IPS-20b (cell line): Measurements from ENCODE around the gene FBXO27.

ENCODE experiments used
- H3K27ac ChIP-seq: one replicate; pipeline ENCODE4 v1.5.1; 2013; ENCODE audit warnings: low read length
- H3K27me3 ChIP-seq: 2 replicates; pipeline ENCODE4 v1.6.1; 2013; ENCODE audit warnings: mild to moderate bottlenecking, low read length, inconsistent platforms; ENCODE audit not compliant: insufficient read depth
- H3K36me3 ChIP-seq: 2 replicates; pipeline ENCODE4 v1.6.1; 2013; ENCODE audit warnings: low read depth, mild to moderate bottlenecking, inconsistent platforms, low read length, moderate library complexity; ENCODE audit not compliant: insufficient read depth
- H3K4me1 ChIP-seq: 2 replicates; pipeline ENCODE4 v1.6.1; 2013; ENCODE audit warnings: mild to moderate bottlenecking, control low read depth, inconsistent platforms, low read length, moderate library complexity; ENCODE audit not compliant: insufficient read depth
- H3K4me3 ChIP-seq: 2 replicates; pipeline ENCODE4 v1.5.1; 2013; ENCODE audit warnings: mild to moderate bottlenecking, low read length, inconsistent platforms
- H3K9ac ChIP-seq: 2 replicates; pipeline ENCODE4 v1.6.1; 2013; ENCODE audit warnings: low read depth, mild to moderate bottlenecking, inconsistent platforms, low read length, moderate library complexity
- H3K9me3 ChIP-seq: 2 replicates; pipeline ENCODE4 v1.6.1; 2013; ENCODE audit warnings: mild to moderate bottlenecking, low read depth, low read length, inconsistent platforms; ENCODE audit not compliant: insufficient read depth

Gene FBXO27

DNA sequence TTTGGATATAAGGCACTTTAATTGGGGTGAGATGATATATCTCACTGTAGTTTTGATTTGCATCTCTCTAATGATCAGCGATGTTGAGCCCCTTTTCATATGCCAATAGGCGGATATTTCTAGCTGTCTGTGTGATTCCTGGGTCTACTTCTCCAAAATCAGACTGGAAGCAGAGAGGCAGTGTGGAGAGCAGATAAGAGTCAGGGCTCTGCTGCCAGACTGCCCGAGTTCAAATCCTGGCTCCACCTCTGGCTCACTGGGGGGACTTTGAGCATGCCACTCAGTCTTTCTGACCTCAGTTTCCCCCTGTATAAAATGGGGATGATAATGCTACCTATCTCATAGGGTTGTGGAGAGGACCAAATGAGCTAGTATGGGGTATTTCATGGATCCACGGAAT is 27.8 kb upstream of the FBXO27 start:
- H3K4me3 ChIP-seq: no peak overlapping the region
- H3K4me1 ChIP-seq: no peaks in the 10 kb centered on the region
- H3K36me3 ChIP-seq: no peaks in the 10 kb centered on the region
- H3K9me3 ChIP-seq: no peaks in the 10 kb centered on the region
- H3K9ac ChIP-seq: no peak overlapping the region
- H3K27me3 ChIP-seq: no peaks in the 10 kb centered on the region
- no peak overlapping the region for H3K27ac ChIP-seq

DNA sequence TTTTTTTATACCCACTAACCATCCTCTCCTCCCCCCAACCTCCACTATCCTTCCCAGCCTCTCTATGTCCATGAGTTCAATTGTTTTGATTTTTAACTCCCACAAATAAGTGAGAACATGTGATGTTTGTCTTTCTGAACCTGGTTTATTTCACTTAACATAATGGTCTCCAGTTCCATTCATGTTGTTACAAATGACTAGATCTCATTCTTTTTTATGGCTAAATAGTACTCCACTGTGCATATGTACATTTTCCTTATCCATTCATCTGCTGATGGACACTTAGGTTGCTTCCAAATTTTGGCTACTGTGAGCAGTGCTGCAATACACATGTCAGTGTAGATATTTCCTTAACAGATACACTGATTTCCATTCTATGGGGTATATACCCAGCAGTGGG is 27.0 kb upstream of the FBXO27 start:
- Histone ChIP-seq H3K4me1 (no peaks in the 10 kb centered on the region), H3K4me3 (no peak overlapping the region), H3K36me3 (no peaks in the 10 kb centered on the region), H3K9me3 (no peaks in the 10 kb centered on the region), H3K27ac (no peak overlapping the region), H3K9ac (no peak overlapping the region), H3K27me3 (no peaks in the 10 kb centered on the region)

DNA sequence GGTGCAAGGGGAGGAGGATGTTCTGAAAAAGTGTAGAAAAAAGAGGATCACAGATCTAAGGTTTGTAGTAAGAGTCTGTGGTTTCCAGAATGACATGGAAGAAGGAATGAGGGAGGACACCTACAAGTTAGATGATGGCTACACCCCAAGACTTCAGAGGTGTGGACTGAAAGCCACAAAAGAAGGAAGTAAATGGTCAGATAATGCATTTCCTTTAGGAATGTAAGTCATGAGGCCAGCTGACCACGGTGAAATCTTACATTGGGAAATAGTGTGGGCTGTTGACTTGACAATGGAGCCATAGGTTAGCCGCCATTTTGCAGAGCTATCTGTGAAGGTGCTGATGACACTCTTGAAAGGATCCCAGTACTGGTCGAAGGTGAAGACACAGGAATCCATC is 25.3 kb upstream of the FBXO27 start:
- Histone ChIP-seq H3K4me3 (no peak overlapping the region), H3K9me3 (no peaks in the 10 kb centered on the region), H3K9ac (no peak overlapping the region), H3K4me1 (no peaks in the 10 kb centered on the region), H3K36me3 (no peaks in the 10 kb centered on the region), H3K27me3 (no peaks in the 10 kb centered on the region), H3K27ac (no peak overlapping the region)

DNA sequence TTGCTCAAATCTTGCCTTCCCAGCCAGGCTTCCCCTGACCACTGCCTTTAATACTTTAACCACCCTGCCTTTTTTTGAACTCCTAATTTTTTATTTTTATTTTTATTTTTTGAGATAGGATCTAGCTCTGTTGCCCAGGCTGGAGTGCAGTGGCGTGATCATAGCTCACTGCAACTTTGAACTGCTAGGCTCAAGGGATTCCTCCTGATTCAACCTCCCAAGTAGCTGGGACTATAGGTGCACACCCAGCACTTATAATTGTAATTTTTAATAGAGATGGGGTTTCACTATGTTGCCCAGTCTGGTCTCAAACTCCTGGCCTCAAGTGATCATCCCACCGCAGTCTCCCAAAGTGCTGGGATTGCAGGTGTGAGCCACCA is 21.7 kb upstream of the FBXO27 start:
- no peak overlapping the region for H3K9ac ChIP-seq

DNA sequence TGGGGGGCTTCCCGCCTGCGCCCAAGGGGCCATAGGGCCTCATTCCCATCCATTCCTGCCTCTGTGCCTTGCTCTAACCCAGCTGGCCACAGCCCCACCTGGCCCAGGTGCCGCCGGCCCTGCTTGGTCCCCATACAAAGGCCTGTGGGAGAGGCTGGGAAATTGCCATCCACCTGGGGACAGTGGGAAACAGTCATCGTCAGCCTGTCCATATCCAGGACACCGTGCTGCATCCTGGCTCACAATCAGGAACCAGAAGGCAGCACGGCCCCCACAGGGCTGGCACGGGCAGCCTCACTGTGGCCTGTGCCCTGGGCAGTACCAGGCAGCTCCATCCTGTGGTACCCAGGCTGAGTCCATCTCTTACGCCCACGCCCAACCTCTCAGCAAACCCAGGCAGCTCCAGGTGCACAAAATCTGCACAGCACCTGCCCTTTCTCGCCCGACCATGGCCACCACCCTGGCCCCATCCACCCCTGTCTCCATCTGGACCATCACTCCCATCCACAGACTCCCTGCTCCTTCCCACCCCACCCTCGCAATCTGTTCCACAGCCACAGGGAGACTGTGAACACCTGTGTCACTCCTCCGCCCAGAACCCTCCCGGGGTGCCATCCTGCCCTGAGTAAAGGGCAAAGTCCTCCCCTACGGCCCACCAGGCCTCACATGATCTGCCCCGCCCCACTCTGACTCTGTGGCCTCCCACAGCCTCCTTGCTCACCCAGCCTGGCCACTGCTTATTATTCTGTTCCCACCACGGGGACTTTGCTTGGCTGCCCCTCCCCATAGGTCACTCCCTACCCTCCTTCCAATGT is 21.1 kb upstream of the FBXO27 start:
- no peak overlapping the region for H3K4me3 ChIP-seq
- H3K27me3 ChIP-seq: no peaks in the 10 kb centered on the region
- H3K9me3 ChIP-seq: no peaks in the 10 kb centered on the region
- no peaks in the 10 kb centered on the region for H3K4me1 ChIP-seq
- no peak overlapping the region for H3K9ac ChIP-seq
- H3K36me3 ChIP-seq: no peaks in the 10 kb centered on the region
- no peak overlapping the region for H3K27ac ChIP-seq

More for the DNA sequence above, 21.7 kb upstream of the FBXO27 start:
- H3K9me3 ChIP-seq: no peaks in the 10 kb centered on the region
- no peaks in the 10 kb centered on the region for H3K4me1 ChIP-seq
- no peak overlapping the region for H3K27ac ChIP-seq
- no peaks in the 10 kb centered on the region for H3K27me3 ChIP-seq
- H3K4me3 ChIP-seq: no peak overlapping the region
- H3K36me3 ChIP-seq: no peaks in the 10 kb centered on the region

DNA sequence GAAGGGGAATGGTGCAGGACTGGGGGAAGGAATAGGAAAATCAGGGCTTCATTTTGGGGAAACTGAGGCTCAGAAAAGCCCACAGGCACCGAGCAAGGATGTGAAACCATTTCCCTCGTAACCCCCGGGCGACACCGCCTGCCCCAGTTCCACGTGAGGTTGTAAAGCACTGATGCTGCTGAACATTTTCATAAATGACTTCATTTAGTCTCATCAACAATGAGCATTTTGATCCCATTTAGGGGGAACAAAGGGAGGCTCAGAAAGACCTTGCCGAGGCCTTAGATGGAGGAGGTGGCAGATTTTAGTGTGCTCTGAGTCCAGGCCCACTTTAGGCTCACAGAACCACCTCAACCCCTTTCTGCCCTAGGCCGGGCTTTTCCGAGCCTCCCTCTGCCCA is 20.5 kb upstream of the FBXO27 start:
- H3K36me3 ChIP-seq: no peaks in the 10 kb centered on the region
- no peak overlapping the region for H3K4me3 ChIP-seq
- no peaks in the 10 kb centered on the region for H3K27me3 ChIP-seq

DNA sequence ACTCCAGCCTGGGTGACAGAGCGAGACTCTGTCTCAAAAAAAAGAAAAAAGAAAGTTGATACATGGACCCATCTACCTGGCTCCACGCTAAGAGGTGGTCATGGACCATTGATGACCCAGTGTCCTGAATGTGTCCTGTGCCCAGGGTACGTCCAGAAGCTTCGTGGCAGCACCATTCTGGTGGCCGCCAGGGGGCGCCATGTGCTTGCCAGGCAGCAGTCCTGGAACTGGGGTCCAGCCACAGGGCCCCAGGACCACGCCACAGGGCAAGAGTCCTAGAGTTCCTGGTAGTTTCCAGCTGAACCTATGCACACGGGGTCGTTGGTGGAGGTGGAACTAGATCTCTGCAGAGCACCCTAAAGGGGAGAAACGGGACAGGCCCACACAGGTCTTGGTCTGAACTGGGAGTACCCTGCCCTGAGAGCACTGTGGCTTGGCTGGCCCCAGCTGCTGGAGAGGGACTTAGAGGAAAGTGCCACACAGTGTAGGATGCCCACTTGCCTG is 19.9 kb upstream of the FBXO27 start:
- H3K36me3 ChIP-seq: no peaks in the 10 kb centered on the region
- H3K4me3 ChIP-seq: no peak overlapping the region
- H3K9ac ChIP-seq: no peak overlapping the region
- H3K4me1 ChIP-seq: no peaks in the 10 kb centered on the region
- H3K27ac ChIP-seq: no peak overlapping the region
- H3K9me3 ChIP-seq: no peaks in the 10 kb centered on the region
- H3K27me3 ChIP-seq: no peaks in the 10 kb centered on the region

More for the DNA sequence above, 20.5 kb upstream of the FBXO27 start:
- H3K9me3 ChIP-seq: no peaks in the 10 kb centered on the region
- H3K9ac ChIP-seq: no peak overlapping the region
- no peaks in the 10 kb centered on the region for H3K4me1 ChIP-seq
- H3K27ac ChIP-seq: no peak overlapping the region

DNA sequence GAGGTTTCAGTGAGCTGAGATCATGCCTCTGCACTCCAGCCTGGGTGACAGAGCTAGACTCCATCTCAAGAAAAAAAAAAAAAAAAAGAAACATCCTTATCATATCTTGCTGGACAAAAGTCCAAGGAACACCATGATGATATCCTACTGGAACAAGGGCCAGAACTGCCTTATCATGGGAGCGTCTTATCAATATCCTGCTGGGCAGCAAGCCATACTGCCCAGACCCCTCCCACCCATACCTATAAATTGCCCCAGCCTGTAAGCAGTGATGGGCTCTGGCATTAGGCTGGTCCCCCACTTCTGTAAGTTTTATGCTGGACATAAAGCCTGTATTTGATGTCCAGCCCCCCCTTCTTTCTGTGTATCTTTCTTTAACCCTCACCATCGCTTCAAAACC is 14.7 kb upstream of the FBXO27 start:
- no peak overlapping the region for H3K9ac ChIP-seq
- no peak overlapping the region for H3K4me3 ChIP-seq
- peaks cover 6% of the 10 kb centered on the region for H3K9me3 ChIP-seq
- H3K27me3 ChIP-seq: no peaks in the 10 kb centered on the region
- no peaks in the 10 kb centered on the region for H3K36me3 ChIP-seq
- H3K27ac ChIP-seq: no peak overlapping the region
- H3K4me1 ChIP-seq: no peaks in the 10 kb centered on the region

DNA sequence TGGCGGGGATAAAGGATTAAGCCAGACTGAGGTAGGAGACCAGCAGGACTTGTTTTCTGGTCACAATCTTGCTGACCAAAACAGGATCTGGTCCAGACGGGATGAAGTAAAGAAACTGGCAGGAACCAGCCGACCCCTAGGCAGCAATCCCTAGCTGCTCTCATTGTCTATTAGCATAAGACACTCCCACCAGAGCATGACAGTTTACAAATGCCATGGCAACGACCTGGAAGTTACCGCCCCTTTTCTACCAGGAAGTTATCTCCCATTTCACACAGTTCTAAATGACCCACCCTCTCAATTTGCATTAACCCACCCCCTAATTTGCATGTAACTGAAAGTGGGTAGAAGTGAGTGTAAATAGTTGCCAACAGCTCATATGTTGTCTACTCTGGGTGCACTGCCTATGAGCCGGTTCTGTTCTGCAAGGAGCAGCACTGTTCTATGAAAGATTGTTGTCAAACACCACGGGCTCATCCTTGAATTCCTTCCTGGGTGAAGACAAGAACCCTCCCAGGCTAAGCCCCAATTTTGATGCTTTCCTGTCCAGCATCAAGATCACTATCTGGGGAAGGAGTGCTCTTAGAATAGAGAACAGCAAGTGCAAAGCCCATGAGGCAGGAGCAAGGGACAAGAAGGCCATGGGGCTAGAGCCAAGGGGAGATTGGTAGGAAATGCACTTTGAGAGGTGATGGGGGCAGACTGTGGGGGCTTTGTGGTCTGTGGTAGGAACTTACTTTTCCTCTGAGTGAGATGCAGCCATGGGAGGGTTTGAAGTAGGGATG is 13.9 kb upstream of the FBXO27 start:
- H3K27me3 ChIP-seq: no peaks in the 10 kb centered on the region
- H3K27ac ChIP-seq: no peak overlapping the region
- no peak overlapping the region for H3K4me3 ChIP-seq
- H3K36me3 ChIP-seq: no peaks in the 10 kb centered on the region
- no peak overlapping the region for H3K9ac ChIP-seq
- H3K9me3 ChIP-seq: peaks cover 6% of the 10 kb centered on the region
- H3K4me1 ChIP-seq: no peaks in the 10 kb centered on the region

DNA sequence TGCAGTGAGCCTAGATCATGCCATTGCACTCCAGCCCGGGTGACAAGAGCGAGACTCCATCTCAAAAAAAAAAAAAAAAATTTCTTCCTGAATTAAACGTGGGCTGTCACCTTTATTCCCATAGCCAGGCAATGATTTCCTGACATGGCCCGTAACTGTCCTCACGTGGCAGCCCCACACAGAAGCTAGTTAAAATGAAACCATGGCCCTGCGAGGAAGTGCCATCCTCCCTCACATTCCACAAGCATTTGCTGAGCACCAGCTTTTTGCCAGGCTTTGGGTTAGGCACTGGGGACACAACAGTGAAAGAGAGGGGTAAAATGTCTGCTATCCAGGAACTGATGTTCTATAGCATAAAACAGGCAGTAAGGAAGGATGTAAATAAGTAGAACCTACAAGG is 13.2 kb upstream of the FBXO27 start:
- Histone ChIP-seq H3K4me1 (no peaks in the 10 kb centered on the region), H3K4me3 (no peak overlapping the region), H3K36me3 (no peaks in the 10 kb centered on the region), H3K9ac (no peak overlapping the region), H3K9me3 (peaks cover 6% of the 10 kb centered on the region), H3K27me3 (no peaks in the 10 kb centered on the region), H3K27ac (no peak overlapping the region)

DNA sequence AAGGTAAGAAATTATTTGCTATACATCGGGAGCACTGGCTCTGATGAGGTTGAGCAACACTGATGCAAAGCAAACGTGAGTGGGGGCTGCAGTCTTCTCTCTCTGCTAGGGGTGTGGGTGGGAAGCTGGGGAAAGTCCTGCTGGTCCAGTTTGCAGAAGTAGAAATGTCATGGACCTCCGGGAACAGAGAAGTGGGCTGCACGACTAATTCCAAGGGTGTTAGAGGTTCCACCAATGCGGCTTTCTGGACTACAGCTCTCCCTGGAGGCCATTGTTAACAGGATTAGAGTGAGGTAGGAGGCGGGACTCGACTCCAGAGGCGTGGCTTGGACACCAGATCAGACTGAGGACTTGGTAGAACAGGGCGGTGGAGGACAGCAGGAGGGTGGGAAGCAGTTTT is 5.7 kb upstream of the FBXO27 start:
- no peaks in the 10 kb centered on the region for H3K9me3 ChIP-seq
- H3K27ac ChIP-seq: no peak overlapping the region
- no peak overlapping the region for H3K4me3 ChIP-seq
- no peaks in the 10 kb centered on the region for H3K27me3 ChIP-seq
- no peaks in the 10 kb centered on the region for H3K4me1 ChIP-seq
- H3K36me3 ChIP-seq: no peaks in the 10 kb centered on the region
- H3K9ac ChIP-seq: no peak overlapping the region

DNA sequence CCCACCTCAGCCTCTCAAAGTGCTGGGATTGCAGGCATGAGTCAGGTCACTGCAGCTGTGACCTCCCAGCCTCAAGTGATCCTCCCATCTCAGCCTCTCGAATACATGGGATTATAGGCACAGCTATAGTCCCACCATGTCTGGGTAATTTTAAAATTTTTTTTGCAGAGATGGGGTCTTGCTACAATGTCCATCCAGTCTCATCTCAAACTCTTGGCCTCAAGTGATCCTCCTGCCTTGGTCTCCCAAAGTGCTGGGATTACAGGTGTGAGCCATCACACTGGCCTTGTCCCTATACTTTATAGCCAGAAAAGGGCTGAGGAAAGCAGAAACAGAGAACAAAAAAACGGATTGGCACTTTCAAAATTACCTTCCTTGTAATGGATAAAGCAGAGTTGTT is 4.8 kb upstream of the FBXO27 start:
- no peaks in the 10 kb centered on the region; the same call in 1 of the 2 replicates for H3K27me3 ChIP-seq
- H3K9me3 ChIP-seq: no peaks in the 10 kb centered on the region
- no peak overlapping the region for H3K4me3 ChIP-seq
- H3K9ac ChIP-seq: no peak overlapping the region
- H3K27ac ChIP-seq: no peak overlapping the region
- H3K4me1 ChIP-seq: no peaks in the 10 kb centered on the region; the same call in 1 of the 2 replicates
- no peaks in the 10 kb centered on the region for H3K36me3 ChIP-seq
